ENCODE results near the gene TBL1X.

TBL1X gene

GRCh38 chrX:9489234-9489633, 24.4 kb downstream of the TBL1X start:
- DNase-seq (ENCODE audit: low spot score) = no peak
- no peak for TF ChIP-seq CTCF (IDR thresholded peaks at IDR 0.05; ENCODE audit: borderline replicate concordance, control extremely low read depth, extremely low read depth, insufficient read depth, missing control alignments)
- in situ Hi-C loops (cut with MboI; ENCODE audit: low sequenced_read_pairs, unreplicated experiment) = no loop called here

GRCh38 chrX:9492901-9493300, 28.0 kb downstream of the TBL1X start:
- in situ Hi-C loops (cut with MboI; ENCODE audit: low sequenced_read_pairs, unreplicated experiment) = no loop called here
- no peak for DNase-seq (ENCODE audit: low spot score)
- no peak for TF ChIP-seq CTCF (IDR thresholded peaks at IDR 0.05; ENCODE audit: borderline replicate concordance, control extremely low read depth, extremely low read depth, insufficient read depth, missing control alignments)

GRCh38 chrX:9493936-9494335, 29.1 kb downstream of the TBL1X start:
- DNase-seq (ENCODE audit: low spot score) = no peak
- in situ Hi-C loops (cut with MboI; ENCODE audit: low sequenced_read_pairs, unreplicated experiment) = no loop called here
- TF ChIP-seq CTCF (IDR thresholded peaks at IDR 0.05; ENCODE audit: borderline replicate concordance, control extremely low read depth, extremely low read depth, insufficient read depth, missing control alignments) = no peak

GRCh38 chrX:9494771-9495170, 29.9 kb downstream of the TBL1X start:
- TF ChIP-seq CTCF (IDR thresholded peaks at IDR 0.05; ENCODE audit: borderline replicate concordance, control extremely low read depth, extremely low read depth, insufficient read depth, missing control alignments) = no peak
- DNase-seq (ENCODE audit: low spot score) = no peak
- in situ Hi-C loops (cut with MboI; ENCODE audit: low sequenced_read_pairs, unreplicated experiment) = no loop called here

GRCh38 chrX:9495496-9495895, 30.6 kb downstream of the TBL1X start:
- in situ Hi-C loops (cut with MboI; ENCODE audit: low sequenced_read_pairs, unreplicated experiment) = no loop called here
- no peak for DNase-seq (ENCODE audit: low spot score)
- TF ChIP-seq CTCF (IDR thresholded peaks at IDR 0.05; ENCODE audit: borderline replicate concordance, control extremely low read depth, extremely low read depth, insufficient read depth, missing control alignments) = no peak

- in situ Hi-C loops (cut with MboI; ENCODE audit: low sequenced_read_pairs, unreplicated experiment) = no loop called here
- no peak for TF ChIP-seq CTCF (IDR thresholded peaks at IDR 0.05; ENCODE audit: borderline replicate concordance, control extremely low read depth, extremely low read depth, insufficient read depth, missing control alignments)
- no peak for DNase-seq (ENCODE audit: low spot score)
Measured at GRCh38 chrX:9498236-9498635, 33.4 kb downstream of the TBL1X start.

GRCh38 chrX:9500584-9500983, 35.7 kb downstream of the TBL1X start:
- no peak for DNase-seq (ENCODE audit: low spot score)
- TF ChIP-seq CTCF (IDR thresholded peaks at IDR 0.05; ENCODE audit: borderline replicate concordance, control extremely low read depth, extremely low read depth, insufficient read depth, missing control alignments) = no peak
- in situ Hi-C loops (cut with MboI; ENCODE audit: low sequenced_read_pairs, unreplicated experiment) = no loop called here
